HUDEP-2 (cell line): Measurements from ENCODE around the gene TACSTD2.
A peak's percentile ranks its signal among the peaks of the same experiment; 100 is the strongest.
"Not testable (repeated sequence)": the region's sequence is repeated elsewhere in the genome, so short reads cannot be mapped to it uniquely, and the experiment has no call there.

Source experiments
- DNase-seq, 76 experiments: peaks; one replicate each; lab custom pipeline; 2025; ENCODE audit not compliant: unreplicated experiment in 76 of 76; lab: John Stamatoyannopoulos, UW

Gene TACSTD2

DNA sequence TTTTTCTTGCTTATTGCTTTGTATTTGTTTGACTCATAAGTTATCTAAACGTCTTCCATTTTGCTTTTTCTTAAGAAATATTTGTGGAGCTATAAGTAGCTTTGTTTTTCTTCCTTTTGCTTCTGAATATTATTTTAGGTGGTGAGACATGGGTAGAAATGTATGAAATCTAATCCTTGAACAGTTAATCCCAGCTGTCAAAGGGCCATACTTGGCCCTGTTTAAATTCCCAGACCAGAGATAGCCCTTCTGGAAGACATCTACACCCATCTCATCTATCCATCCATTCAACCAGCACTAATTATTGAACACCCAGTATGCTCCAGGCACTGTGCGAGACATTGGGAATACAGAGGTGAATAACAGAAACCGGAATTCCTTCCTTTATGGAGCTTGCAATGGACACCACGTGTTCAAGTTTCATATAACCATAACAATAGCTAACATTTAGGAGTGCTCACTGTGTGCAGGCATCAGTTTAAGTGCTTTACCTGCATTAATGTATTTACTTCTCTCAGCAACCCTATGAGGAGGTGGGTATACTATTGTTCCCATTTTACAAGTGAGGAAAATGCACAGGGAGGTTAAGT lies 8.7 kb downstream of the TACSTD2 start:
- no peak for DNase-seq

- no peak for DNase-seq
These were observed 10.7 kb downstream of the TACSTD2 start for GRCh38 chr1:58566339-58566738.

- DNase-seq, result not testable (repeated sequence)
These were observed 13.3 kb downstream of the TACSTD2 start for GRCh38 chr1:58563715-58564114.

GRCh38 chr1:58561633-58562032 lies 15.4 kb downstream of the TACSTD2 start:
- no peak for DNase-seq

GRCh38 chr1:58555393-58555792 lies 21.7 kb downstream of the TACSTD2 start:
- no peak for DNase-seq

DNA sequence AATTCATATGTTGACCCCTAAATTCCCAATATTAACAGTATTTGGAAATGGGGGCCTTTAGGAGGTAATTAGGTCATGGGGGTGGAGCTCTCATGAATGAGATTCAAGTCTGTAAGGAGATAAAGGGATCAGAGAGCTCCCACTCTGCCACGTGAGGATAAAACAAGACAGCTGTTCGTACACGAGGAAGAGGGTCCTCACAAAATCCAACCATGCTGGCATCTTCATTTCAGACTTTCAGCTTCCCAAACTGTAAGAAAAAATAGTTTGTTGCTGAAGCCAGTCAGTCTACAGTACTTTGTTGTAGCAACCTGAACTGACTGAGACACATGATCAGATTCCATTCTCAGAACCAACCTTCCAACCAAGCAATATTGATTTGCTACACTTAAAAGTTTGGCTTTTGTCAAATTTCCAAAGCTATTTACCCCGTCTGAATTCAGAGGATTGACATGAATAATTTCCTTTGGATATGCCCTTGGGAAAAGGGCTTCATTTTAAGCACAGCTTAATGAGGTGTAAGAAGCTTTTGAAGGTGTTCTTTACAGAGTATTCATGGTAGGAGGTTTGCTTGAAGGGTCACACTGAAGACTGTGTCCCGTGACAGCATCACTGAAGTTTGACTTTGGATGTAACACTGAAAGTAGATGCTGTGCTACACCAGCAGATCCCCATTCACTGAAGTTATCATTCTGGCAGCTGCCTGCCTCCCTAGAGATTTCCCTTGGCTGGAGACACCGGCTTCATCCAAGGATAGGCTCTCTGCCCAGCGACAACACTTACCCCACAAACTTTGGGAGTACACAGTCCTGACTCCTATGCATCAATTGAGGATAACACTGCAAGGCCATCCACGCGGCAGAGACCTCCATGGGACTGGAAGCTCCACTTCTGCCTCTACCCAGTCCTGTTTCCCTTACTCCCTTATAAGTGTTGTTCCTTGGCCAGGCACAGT lies 25.6 kb downstream of the TACSTD2 start:
- DNase-seq, result no peak

GRCh38 chr1:58549291-58549690 lies 27.8 kb downstream of the TACSTD2 start:
- not testable (repeated sequence) for DNase-seq

- DNase-seq, result no peak
These were observed 28.7 kb downstream of the TACSTD2 start for GRCh38 chr1:58548371-58548770.

DNA sequence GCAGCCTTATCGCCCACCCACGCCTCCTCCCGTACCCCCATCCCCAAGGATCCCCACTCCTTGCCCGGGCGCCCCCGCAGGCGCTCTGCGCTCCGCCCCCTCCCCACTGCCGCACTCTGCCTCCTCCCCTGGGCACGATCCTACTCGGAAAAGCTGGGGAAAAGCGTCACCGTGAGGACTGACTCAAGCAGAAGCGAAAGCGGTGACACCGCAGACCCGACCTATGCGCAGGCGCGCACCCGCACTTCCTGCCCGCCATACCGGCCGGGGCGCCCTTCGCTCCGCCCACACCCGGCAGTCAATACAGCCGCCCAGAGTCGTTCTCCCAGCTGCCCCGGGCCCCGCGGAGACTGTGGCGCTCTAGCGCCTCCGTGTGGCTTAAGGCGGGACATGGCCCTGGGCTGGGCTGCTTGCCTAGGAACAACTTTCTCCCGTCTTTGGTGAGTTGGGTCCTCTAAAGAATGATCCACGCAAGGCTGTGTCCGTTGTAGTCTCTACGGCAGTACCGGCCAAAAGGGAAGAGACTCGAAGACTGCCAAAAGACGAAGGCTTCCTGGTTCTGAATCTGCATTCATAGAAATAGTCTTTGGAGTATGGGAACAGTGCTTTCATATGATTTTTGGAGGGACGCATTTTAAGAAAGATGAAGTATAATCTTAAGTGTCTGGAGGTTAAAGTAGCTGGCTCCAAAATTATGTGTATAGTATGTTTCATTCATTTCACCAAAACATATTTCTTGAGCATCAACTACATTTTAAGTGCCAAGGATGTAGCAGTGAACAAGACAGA lies 30.3 kb downstream of the TACSTD2 start, which contains the start of gene OMA1:
OMA1 (minus strand) TSS at position 207 of the 789 bp plus-strand sequence. CDS start 7,432 bp downstream, outside the sequence.
- DNase-seq, result peak in 75 of 76 experiments; percentile 23 to 96 (median 91)

DNA sequence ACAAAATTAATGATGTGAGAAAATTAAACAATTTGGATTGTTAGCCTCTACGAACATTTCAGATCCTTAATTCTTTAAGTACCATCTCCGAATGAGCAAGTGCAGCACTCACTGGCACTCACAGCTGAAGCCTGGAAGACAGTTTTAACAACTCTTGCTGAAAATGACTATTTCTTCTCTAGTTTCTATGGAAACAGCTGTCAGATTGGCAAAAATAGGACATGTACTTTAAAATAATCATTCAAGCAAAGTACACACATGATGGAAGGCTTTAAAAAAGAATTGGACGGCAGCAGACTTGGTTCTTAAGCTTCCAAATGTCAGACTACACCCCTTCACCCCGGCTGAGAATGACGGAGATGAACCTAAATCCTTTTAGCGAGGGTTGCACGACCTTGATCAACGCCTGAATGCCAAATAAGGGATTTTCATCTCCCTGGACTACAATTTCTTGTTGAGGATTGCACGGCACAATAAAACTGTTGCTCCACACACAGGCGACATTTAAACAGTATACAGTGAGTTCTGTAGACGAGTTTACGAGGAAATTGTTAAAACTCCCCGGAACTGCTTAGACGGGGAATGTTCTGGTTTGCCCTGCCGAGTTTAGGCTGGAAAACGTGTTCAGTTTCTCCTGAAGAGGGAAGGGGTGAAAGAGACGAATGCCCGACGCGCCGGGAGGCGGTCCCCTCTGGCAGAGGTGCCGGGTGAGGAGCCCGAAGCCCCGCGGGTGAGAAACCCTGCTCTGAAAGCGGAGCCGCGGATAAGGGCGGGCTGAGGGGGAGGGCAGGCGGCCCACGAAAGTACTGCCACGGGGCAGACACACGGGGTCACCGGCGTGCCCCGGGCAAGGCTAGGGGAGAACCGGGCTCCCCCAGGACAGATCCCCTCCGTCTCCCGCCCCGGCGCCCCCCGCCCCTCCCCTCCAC lies 31.2 kb downstream of the TACSTD2 start:
- peak in 63 of 76 experiments; percentile 4 to 67 (median 42) for DNase-seq

DNA sequence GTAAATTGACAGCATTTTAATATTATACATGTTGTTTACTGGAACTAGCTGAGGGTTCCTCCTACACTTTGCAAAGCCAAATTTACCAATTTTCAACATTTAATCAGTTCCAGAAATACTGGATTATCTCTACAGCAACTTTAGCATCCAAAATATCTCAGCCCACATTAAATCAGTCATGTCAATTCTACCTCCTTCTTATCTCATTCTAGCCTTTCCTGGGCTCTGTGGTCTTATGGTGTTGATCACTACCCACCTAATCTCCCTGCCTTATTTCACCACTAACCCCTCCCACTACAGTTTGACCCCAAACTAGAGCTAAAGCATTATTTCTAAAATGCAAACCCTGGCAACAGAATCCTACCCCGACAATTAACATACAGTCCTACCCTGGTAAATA lies 33.8 kb downstream of the TACSTD2 start:
- DNase-seq, result no peak

GRCh38 chr1:58539553-58539952 lies 37.5 kb downstream of the TACSTD2 start:
- DNase-seq, result peak in 2 of 76 experiments; percentile 3

DNA sequence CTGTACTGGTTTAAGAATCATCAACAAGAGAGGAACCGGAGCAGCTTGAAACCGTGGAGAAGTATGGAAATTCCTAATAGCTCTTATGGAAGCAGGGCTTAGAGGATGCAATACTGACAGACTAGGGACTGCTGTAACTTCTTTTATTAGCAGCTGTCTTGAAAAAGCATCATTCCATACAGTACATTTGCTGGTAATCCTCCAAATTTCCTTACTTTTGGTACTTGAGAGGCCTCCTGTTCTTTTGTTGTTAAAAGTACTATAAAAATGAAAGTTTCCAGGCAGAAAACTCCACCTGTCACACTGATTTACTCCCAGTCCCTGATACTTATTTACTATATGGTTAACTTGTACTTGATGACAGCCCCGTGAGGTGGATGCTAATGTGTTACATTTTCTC lies 38.2 kb downstream of the TACSTD2 start:
- DNase-seq, result no peak

DNA sequence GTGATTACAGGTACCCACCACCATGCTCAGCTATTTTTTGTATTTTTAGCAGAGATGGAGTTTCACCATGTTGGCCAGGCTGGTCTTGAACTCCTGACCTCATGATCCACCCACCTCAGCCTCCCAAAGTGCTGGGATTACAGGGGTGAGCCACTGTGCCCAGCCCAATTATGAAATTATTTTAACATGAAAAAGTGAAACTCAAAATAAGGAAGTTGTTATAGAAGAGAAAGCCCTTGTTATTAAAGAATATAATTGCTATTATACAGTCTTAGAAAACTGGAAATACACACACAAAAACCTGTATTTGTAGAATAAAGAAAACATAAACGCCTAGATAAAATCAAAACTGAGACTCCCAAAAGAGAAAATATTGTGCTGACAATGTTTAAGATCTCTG lies 45.2 kb downstream of the TACSTD2 start:
- not testable (repeated sequence) for DNase-seq

DNA sequence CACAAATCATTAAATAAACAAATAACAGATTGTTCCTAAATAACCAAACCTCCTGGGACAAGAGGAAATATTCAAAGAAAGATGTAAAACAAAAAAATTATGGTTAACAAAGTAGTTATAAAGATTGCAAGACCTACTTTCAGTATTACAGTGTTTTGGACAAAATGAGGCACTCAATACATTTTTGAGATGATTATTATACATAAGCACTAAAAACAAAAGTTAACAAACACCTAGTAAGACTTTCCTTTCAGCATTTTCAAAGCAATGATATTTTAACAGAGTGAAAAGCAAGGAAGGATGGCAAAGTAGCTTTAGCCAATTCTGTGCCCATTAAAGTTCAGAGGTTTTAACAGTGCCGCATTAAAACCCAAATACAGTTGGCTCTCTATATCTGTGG lies 47.8 kb downstream of the TACSTD2 start:
- DNase-seq, result no peak

- no peak for DNase-seq
These were observed 48.5 kb downstream of the TACSTD2 start for GRCh38 chr1:58528518-58528917.
